GM18507 (cell line): ENCODE measurements around the gene KIF26B.

Source experiments
- DNase-seq: peaks from one replicate; pipeline ENCODE4 v3.0.0; 2011; ENCODE audit warnings: low read depth; ENCODE audit not compliant: insufficient read length; ENCODE audit errors: extremely low spot score
- FAIRE-seq: peaks from 2 replicates; lab custom pipeline; 2011; peaks lifted over from hg19 to GRCh38; lab: Jason Lieb, UNC

Gene KIF26B

DNA sequence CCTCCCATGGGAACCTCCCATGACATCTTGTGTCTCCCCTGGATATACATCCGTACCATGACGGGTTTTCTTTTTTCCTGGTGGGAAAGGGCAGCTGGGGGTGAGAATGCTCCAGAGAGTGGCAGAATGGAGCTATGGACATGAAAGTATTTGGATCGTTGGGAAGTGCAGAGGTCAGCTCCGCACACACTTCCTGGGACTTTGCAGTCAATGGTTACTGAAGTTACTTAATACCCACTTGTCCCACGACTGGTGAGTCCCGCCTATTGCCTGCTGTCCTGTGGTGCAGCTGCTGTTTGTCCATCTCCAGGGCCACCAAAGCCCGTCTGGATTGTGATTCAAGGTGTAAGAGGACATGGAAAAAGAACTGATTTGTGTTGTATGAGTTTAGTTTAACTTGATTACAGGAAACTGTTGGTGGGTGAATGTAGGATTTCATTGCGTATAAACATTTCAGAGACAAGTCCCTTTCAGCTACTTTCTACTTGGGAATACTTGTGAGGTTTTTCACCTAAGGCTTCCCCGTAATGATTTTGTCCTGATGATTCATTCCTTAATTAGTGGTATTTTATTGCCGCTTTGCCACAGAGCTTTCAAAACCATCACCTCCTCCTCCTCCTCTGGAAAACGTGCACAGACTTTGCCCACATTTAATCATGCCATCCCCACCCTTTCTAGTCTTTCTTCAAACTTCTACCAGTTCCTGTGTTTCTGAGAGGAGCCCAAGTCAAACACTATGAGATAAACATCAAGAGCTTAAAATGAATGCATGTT is 308.8 kb downstream of the KIF26B start:
- DNase-seq (no peak), FAIRE-seq (no peak)

DNA sequence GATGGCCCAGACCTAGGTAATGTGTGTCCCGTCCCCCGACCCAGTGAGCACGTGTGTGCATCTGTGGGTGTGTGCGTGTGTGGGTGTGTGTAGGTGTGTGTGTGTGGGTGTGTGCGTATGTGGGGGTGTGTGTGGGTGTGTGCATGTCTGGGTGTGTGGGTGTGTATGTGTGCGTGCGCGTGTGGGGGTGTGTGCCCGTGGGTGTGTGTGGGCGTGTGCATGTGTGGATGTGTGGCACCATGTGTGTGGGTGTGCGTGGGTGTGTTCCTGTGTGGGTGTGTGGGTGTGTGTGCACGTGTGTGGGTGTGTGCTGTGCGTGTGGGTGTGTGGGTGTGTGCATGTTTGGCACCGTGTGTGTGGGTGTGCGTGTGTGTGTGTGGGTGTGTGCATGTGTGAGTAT is 309.5 kb downstream of the KIF26B start:
- FAIRE-seq = no peak
- no peak for DNase-seq

DNA sequence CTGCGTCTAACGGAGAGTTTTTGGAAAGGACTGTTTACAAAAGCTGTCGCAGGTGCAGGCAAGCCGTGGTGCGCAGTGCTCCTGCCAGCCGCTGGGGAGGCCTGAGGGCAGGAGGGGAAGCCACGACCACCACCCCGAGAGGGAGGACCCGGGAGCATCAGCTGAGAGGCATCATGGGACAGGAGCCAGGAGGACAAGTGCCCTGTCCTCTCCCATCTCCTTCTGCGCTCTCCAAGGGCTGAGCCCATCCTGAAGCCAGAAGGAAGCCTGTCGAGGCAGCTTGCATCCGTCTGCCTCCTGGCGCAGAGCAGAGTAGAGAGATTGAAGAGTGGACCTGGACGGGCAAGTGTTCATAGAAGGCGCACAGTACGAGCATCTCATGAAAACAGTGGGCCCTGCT is 310.9 kb downstream of the KIF26B start:
- DNase-seq (no peak), FAIRE-seq (no peak)

DNA sequence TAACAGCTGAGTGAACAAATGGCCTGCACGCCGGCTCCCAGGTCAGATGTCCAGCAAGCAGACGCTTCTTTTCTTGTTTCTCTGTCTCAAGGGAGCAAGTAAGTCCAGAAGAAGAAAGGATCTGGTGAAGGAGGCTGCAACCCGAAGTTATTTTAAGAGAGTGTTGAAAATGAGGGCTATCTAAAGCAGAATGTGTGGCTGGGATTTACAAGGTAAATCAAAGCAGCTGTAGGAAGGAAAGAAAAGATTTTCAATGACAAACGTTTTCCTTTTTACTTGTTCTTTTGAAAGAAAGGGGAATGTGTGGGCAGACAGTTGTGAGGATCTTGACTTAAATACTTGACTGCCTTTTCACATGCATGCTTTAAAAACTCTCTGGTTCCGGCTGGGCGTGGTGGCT is 311.5 kb downstream of the KIF26B start:
- no peak for FAIRE-seq

DNA sequence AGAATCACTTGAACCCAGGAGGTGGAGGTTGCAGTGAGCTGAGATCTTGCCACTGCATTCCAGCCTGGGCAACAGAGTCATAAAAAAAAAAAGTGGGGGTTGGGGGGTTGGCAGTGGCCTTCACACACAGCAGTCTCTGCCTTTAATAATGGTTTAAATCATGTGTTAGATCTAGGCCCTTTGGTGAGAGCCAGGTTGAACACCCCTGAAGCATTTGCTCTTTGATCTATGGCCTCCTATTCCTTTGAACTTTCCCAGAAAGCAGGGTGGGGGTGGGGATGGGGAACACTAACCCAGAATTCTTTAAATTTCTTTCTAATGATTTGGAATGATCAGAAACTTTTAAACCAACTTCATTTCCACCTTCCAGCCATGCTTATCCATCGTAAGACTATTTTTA is 313.0 kb downstream of the KIF26B start:
- no peak for FAIRE-seq
- no peak for DNase-seq

More for the DNA sequence above, 311.5 kb downstream of the KIF26B start:
- no peak for DNase-seq

DNA sequence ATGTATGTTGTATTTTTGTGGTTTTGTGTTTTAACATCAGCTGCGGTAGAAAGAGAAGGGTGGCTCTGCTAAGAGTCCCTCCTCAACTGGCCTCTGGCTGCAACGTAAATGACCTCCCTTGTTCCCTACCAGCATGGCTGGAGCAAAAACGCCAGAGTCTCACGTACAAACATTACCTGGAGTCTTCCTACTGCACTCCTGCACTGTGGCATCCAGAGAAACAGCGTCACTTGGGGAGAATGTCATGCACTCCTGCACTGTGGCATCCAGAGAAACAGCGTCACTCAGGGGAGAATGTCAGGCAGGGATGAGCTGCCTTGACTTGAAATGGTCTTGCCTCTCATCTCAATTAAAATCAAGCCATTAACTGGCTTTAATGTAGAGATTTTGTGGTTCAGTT is 314.2 kb downstream of the KIF26B start:
- DNase-seq (no peak), FAIRE-seq (no peak)

DNA sequence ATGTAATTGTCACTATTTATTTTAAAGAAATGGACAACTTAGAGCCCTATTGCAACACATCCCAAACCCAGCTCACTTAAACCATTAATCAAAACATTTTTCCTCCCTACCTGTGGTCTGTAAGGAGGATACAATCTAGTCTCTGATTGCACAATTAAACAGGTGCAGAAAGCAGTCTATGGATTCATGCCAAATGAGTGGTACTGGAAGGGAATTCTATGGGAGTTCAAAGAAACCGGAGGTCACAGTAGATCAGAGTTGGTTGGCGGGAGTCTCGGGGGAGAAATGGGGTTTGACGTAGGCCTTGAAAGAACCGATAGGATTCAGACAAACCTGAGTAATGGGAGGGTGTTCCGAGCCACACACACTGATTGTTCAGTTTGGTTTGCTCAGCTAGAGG is 314.9 kb downstream of the KIF26B start:
- DNase-seq = no peak
- no peak for FAIRE-seq

DNA sequence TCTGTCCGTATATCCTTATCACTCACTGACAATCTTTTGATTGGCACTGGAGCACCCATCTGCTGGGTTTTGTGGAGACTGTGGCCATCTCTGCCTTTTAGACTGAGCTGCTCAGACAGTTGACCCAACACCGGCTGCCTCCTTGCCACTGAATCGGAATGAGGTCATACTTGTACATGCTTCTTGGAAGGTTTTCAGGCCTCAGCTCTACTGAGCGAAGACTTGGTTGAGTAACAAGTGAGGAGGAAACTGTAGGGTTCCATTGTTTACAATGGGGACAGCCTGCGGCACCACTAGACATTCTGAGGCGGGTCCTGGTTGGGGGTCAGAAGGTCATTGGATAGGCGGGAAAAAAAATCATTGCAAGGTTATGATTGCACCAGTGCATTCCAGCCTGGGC is 320.3 kb downstream of the KIF26B start:
- DNase-seq = no peak
- FAIRE-seq = no peak

DNA sequence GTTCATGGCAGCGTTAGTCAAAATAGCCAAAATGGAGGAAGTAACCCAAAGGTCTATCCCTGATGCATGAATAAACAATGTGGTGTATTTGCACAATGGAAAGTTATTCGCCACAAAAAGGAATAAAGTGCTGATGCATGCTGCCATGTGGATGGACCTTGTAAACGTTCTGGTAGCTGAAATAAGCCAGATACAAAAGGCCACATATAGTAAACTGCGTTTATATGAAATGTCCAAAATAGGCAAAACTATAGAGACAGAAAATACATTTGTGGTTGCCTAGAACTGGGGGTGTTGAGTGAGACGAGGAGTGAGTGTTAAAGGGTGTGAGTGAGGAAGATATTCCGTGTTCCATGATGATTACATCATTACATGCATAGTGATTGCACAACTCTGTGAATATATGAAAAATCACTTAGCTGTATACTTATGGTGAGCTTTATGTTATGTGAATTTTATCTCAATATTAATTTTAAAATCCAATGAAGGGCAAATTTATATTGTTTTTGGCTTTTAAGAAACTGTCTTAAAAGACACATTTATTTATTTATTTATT is 321.3 kb downstream of the KIF26B start:
- no peak for FAIRE-seq
- DNase-seq = no peak

DNA sequence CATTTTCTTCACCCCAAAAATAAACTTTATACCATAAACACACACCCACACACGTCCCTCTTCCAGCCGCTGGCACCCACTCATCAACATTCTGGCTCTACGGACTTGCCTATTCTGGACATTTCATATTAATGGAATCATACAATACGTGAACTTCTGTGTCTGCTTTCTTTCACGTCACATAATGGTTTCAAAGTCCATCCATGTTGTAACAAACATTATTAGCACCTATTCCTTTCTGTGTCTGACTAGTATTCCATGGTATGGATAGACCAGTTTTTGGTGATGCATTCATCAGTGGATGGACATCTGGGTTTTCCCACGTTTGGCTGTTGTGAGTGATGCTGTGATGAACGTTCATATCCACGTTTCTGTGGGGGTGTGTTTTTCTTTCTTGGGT is 323.2 kb downstream of the KIF26B start:
- FAIRE-seq = no peak
- DNase-seq = no peak

DNA sequence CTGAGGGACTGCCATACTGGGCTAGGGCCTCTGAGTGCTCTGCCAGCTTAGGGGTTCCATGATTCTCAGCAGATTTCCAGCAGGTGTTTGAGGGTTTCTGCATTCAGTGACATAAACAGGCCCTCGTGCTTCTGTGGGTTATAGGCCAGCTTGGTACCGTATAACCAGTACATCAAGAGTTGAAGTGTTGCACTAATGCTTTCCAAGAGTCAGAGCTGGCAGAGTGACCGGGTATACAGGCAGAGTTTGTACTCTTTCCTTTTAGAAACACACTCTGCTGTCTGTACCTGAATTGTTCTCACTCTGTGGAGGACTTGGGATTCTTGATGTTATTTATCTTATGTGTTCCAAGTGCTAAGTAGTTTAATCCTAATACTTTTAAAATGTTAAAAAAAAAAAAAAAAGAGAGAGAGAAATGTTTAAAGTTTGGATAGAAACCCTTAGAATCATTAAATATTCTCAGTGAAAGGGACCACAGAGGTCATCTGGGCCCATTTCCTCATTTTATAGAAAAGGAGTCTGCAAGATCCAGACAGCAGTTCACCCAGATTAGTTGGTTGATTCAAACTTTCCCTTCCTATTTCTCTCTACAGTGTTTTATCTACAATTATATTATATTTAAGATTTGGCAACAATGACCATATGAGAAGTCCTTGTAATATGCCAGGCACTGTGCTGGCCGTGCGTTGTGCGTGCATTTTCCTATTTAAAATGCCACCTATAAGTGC is 325.8 kb downstream of the KIF26B start:
- no peak for FAIRE-seq
- DNase-seq = no peak

DNA sequence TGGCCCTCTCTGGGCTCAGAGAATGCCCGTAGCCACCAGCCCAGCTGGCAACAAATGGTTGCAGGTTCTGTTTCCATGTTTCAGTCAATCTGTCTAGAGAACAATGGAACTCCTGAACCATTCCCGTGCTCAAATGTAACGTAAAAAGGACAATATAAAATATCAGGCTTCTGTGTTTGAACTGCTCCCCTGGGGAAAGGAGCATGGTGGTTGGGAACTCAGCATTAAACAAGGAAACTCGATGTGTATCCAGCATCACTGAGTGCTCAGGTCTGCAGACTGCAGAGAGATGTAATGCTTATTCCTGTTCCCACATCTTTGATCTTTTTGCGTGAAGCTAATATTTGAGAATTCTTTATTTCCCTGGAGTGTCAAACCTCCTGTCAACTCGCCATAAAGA is 326.5 kb downstream of the KIF26B start:
- DNase-seq = no peak
- FAIRE-seq = no peak

DNA sequence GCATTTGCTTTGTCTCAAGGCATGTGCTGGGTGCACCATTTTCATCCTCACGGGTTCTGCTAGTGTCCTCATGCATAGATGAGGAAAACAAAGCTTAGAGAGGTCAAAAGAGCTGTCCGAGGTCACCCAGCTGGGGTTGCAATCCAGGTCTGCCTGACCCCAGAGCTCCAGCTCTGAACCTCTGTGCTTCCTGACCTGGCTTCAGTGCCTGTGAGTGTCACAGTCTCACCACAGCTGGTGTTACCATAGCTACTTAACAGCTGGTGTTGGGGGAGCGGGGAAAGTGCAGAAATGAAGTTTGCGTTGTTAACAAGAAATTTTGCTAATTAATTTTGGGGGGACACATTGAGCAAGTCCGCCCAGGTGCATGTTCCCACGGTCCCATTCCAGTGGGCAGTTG is 328.5 kb downstream of the KIF26B start:
- no peak for DNase-seq
- no peak for FAIRE-seq

DNA sequence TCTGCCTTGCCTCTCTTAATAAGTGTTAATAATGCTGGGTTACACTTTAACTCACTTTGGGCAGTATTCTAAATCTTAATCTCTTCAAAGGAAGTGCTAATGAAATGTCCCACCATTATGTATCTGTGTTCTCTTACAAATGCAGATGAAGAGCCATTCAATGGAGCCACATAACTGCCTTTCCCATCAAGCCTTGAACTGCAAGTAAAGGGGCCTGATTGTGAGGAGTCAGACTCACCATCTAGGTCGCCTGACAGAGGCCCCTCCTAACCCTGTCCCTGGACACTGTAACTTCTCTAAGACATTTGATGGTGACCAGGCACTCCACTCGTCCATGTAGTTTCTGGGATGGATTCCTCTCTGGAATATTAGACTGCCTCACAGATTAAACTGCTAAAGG is 329.4 kb downstream of the KIF26B start:
- FAIRE-seq (no peak), DNase-seq (no peak)

DNA sequence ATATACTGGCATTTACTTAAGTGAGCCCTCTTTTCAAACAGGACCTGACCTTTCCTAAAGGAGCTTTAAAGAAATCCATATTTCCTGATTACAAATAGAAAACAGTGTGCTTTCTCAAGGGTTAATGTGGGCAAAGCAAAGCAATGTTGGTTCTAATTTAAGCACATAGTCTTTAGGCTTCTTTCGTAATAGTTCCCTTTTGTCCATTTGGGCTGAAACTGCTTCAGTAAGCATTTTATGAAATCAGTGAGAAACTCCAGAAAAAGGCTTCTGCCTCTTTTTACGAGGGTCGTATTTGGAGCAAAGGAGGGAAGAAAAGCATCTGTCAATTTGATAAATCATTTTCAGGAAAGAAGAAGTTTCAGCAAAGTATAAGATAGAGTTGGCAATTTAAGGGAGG is 331.2 kb downstream of the KIF26B start:
- no peak for DNase-seq
- no peak for FAIRE-seq

DNA sequence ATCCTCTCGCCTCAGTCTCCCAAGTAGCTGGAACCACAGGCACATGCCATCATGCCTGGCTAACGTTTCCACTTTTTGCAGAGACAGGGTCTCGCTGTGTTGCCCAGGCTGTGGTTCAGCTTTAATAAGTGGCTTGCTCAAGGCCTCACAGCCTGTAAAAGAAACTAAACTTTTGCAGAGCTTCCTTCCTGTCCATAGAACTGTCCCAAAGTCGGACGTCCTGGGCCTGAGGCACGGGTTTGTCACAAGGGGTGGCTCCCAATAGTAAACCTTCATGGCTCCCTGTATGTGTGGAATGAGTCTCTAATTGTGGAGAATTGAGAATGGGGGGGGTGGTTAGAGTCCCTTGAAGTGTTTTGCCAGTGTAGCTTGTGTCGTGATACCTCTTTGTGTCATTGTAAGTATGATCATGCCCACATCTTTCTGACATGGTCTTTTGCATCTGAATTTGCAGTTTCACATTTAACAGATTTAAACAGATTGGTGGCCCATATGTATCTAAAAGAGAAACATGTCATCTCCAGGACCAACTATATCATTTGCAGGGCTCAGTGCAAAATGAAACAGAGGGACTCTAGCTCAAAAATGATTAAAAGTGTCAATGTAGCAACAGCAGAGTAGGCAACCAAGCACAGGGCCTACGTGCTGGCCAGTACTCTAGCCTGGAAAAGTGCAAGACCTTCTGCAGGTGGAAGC is 332.1 kb downstream of the KIF26B start:
- no peak for FAIRE-seq
- no peak for DNase-seq

DNA sequence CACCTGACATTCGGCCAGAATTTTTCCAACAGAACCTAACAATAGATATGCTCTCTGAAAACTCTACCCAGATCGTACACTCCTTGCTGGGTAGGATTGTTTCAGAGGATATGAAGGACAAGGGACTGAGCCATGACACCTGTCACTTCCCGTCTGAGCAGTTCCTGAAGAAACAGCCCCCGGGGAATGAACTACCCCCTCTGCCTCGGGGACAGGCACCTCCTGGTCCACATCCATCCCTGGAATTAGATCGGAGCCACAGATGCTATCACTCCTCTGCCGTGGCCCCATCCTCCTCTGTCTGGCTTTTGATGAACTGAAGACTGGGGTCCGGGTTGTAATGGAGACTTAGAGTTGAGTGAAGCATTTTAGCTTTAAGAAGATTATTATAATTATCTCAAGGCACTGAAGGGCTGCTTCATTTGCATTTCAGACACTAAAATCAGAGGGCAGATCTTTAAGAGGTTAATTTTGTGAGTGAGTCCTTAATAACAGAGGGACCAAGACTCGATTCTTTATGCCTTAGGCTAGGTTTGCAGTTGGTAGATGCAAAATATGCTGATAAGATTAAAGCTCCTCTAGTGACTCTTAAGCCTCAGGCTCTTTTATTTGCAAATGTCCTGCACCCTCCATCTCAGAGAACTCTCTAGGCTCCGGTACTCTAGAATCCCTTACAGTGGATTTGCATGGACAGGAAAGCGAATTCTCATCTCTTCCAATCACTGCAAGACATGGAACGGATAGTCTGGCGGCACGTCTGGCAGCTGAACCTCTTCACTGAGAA is 333.8 kb downstream of the KIF26B start:
- DNase-seq (no peak), FAIRE-seq (no peak)

DNA sequence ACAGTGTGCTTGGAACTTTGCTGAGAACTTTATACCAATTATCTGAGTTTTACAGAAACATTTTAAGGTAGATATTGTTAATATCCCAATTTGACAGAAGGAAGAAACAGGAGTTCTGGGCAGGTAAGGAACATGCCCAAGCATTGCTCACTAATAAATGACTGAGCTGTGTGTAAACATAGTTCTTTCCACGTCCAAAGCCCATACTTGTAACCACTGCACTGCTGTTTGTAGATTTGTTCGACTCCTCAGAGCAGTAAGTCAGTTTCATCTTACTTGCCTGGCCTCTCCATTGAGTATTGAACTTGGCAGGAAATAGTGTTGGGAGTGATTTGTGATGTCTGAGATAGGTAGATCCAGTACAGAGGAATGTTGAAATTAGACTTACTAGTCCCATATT is 335.1 kb downstream of the KIF26B start:
- no peak for FAIRE-seq

DNA sequence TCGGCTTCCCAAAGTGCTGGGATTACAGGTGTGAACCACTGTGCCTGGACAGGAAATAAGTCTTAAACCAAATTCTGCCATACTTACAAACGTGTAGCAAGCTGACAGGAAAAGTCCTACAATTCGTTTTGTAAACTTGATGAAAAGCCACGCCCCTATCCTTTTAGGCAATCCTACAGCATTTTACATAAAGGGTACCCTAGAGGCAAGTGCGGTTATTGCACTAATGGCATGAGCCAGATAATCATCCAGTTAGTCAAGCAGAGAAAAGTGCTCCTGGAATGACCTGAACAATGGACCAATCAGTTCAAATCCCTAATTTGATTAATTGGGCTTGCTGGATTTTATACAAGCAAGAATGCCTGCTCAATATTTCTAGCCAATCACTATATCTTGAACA is 338.2 kb downstream of the KIF26B start:
- DNase-seq (no peak), FAIRE-seq (no peak)

More for the DNA sequence above, 335.1 kb downstream of the KIF26B start:
- no peak for DNase-seq

DNA sequence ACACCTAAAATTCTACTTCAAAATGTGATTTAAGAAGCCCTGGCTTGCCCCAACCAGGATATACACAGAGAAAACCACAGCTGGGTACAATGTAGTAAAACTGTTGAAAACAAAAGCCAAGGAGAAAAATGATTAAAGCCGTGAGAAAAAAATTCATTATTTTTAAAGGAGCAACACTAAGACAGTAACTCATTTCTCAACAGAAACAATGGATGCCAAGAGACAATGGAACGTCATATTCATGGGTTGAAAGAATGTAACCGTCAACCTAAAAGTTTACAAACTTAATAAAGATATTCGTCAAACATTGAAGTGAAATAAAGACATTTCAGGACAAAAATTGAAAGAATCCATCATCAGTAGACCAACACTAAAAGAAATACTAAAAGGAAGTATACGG is 340.9 kb downstream of the KIF26B start:
- no peak for DNase-seq
- FAIRE-seq = no peak
